Kidney epithelial cell (primary cell): ENCODE data around the gene PSMA7. TPM values are rescaled to one million over a fixed set of nuclear protein-coding genes. Genes with fewer than 3 reads are reported as not detected.
A peak's percentile ranks its signal among the peaks of the same experiment; 100 is the strongest.

Experiments used
- DNase-seq: peaks from one replicate; pipeline ENCODE4 v3.0.0-alpha.2; 2010; ENCODE audit warnings: low read depth
- H3K27me3 ChIP-seq: 2 replicates; pipeline ENCODE4 v1.6.0; 2011; ENCODE audit warnings: low read length; ENCODE audit not compliant: control insufficient read depth, insufficient read depth
- H3K36me3 ChIP-seq: 2 replicates; pipeline ENCODE4 v1.5.1; 2011; ENCODE audit warnings: low read length; ENCODE audit not compliant: control insufficient read depth, insufficient read depth
- H3K4me3 ChIP-seq: 2 replicates; pipeline ENCODE4 v1.5.1; 2011; ENCODE audit warnings: low read depth, mild to moderate bottlenecking, control low read depth, low read length
- CTCF ChIP-seq: IDR thresholded peaks from 2 replicates; pipeline ENCODE4 v1.5.1; 2011; ENCODE audit warnings: mild to moderate bottlenecking, moderate library complexity, low read length, control low read depth, inconsistent platforms; ENCODE audit not compliant: insufficient read depth, poor library complexity, severe bottlenecking
- total RNA-seq: library from RNA; depleted of rRNA; stranded (reverse); fragments of >200 nt; gene quantifications from 2 replicates; pipeline ENCODE4 v1.2.3, GENCODE V29; 2015

Gene PSMA7
- 412 and 420 TPM in 2 replicates for total RNA-seq

GRCh38 chr20:62143081-62143956, at the start of gene PSMA7, which contains the start of gene SS18L1:
PSMA7 (minus strand) TSS chr20:62143394; CDS start chr20:62143303, 91 bp downstream.
SS18L1 (plus strand) TSS chr20:62143769; CDS start chr20:62143821, 52 bp downstream.
- DNase-seq, result no peak
- H3K4me3 ChIP-seq, result peak within 1 kb of the TSS; percentile 64

GRCh38 chr20:62192635-62193034, 49.4 kb upstream of the PSMA7 start:
- DNase-seq, result no peak
- Histone ChIP-seq H3K36me3 (no peaks in the 10 kb centered on the region), H3K4me3 (no peak overlapping the region), H3K27me3 (no peaks in the 10 kb centered on the region)
- no peak for TF ChIP-seq CTCF

More at GRCh38 chr20:62143081-62143956, at the start of gene PSMA7, which contains the start of gene SS18L1:
- H3K36me3 ChIP-seq, result peaks cover 3% of the 10 kb centered on the region
- no peak for TF ChIP-seq CTCF
- no peaks in the 10 kb centered on the region for H3K27me3 ChIP-seq

- Histone ChIP-seq H3K36me3 (no peaks in the 10 kb centered on the region), H3K27me3 (no peaks in the 10 kb centered on the region), H3K4me3 (no peak overlapping the region)
- no peak for DNase-seq
- TF ChIP-seq CTCF, result no peak
Observed at GRCh38 chr20:62191781-62192559, 48.8 kb upstream of the PSMA7 start.

DNA sequence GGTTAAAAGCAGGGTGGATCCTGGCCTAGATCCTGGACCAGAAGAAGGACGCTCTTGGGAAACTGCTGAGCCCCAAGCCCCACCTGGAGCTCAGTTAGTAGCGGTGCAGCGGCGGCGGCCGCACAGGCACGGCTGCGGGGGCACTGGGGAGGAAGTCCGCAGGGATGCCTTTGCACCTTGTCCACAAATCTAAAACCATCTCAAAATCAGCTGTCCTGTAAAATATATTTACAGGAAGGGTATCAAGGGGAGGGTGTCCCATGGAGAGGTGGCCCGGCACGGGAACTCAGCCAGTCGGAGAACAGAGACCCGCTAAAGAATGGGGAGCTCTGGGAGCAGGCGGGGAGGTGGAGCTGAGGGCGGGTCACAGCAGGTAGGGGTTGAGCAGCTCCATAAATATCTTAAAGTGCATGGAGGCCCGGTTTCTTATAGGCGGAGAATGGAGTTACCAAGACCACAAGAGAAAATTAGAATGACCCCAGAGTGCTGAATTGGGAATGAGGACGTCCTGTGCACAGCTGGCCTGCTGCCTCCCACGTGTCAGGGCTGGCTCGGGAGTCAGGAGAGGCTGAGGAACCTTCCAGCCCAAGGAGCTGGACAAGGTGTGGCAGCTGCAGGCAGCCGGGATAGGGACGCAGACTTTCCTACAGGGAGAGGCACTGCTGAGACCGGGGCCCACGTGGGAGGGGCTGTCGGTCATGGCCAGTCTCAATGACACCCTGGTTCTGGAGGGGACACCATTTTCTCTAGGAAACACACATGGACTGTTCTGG, 47.6 kb upstream of the PSMA7 start:
- TF ChIP-seq CTCF, result no peak
- Histone ChIP-seq H3K4me3 (no peak overlapping the region), H3K27me3 (no peaks in the 10 kb centered on the region), H3K36me3 (no peaks in the 10 kb centered on the region)
- DNase-seq, result no peak

DNA sequence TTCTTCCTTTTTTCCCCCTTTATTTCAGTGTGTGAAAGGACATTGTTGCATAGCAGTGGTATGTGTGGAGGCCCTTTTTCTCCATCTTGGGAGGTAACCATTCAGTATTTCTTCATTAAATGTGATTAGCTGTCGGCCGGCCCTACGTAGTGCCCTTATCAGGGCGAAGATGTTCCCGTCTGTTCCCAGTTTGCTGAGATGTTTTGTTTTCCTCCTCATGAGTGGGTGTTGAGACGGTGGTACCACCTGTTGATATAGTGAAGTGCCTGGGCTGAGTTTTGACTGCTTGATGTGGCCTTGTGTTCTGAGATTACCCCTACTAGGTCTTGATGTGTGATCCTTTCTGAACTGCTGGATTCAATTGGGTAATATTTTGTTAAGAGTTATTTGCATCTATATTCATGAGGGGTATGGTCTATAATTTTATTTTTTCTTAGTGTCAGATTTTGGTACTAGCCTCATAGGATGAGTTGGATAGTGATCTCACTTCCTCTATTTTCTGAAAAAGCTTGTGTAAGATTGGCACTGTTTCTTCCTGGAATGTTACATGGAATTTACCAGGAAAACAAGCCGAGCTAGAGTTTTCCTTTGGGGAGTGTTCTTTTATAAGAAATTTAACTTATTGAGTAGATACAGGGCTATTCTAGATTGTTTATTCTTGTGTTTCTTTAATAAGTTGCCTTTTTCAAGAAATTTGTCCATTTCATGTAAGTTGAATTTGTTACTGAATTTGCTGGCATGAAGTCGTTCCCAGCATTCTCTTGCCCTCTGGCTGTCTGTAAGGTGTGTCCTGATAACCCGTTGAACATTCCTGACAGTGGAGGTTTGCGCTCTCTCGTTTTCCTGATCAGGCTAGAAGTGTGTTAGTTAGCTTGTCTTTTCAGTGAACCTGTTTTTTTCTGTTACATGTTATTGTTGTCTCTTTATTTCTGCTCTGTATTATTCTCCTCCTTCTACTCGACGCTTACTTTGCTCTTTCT, 44.0 kb upstream of the PSMA7 start:
- H3K36me3 ChIP-seq, result no peaks in the 10 kb centered on the region
- no peak overlapping the region for H3K4me3 ChIP-seq
- TF ChIP-seq CTCF, result no peak
- no peaks in the 10 kb centered on the region for H3K27me3 ChIP-seq
- DNase-seq, result no peak
